Fibroblast of skin of back (primary cell): ENCODE results near the gene GPR65.
A peak's percentile ranks its signal among the peaks of the same experiment; 100 is the strongest.
"Not testable (repeated sequence)": the region's sequence is repeated elsewhere in the genome, so short reads cannot be mapped to it uniquely, and the experiment has no call there.

Experiments used
- DNase-seq: peaks from one replicate; pipeline ENCODE4 v3.0.0-alpha.2; 2013

GPR65 gene

GRCh38 chr14:88004506-88005036 is 364 bp upstream of the GPR65 start:
- no peak for DNase-seq

- DNase-seq, result peak; percentile 39
Observed at GRCh38 chr14:88005978-88006851, 1.3 kb downstream of the GPR65 start.

DNA sequence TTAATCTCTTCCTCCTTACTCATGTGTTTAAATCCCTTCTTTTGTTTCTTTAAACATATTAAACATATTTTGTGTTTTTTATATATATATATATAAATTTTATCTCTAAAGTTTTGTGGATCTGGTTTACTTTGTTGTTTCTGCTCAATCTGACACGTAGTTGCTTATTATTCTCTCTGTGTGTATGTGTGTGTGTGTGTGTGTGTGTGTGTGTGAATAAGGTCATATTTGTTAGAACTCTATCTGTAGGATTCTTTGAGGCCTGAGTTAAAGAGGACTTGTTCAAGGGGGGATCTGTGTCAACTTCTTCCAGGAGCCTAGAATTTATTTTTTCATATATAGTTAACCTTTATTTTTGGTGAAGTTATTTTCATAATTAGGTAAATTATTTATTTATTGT is 2.7 kb downstream of the GPR65 start:
- no peak for DNase-seq

GRCh38 chr14:88008039-88008742 is 3.3 kb downstream of the GPR65 start:
- DNase-seq, result no peak

DNA sequence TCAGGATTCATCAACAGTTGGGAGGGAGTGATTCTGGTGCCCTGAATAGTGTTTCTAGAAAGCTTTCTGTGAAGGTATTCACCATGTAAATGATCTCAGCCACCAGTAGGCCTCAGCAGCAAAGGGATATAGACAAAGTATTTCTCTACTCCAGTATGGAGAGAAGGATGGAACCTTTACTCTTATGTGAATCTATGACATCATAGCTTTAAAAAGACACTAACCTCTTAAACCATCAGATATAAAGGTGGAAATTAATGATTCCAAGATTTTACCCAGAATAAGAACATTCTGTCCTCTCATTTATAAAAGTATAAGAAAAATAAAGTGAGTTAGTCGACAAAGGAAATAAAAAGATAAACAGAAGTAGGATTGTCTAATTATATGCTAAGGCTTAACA is 4.6 kb downstream of the GPR65 start:
- DNase-seq, result no peak

DNA sequence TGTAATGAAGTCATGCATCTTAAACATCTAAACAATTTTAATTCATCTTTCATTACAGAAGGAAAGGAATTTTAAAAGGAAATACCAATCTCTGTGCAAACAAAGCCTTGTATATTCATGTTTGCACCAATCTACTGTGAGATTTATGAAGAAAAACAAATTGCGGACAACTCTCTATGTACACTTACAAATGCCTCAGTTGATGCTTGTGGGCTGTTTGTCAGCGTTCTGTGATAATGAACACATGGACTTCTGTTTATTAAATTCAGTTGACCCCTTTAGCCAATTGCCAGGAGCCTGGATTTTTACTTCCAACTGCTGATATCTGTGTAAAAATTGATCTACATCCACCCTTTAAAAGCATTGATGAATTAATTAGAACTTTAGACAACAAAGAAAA is 5.4 kb downstream of the GPR65 start:
- DNase-seq, result no peak

GRCh38 chr14:88012495-88012894 is 7.6 kb downstream of the GPR65 start:
- DNase-seq, result no peak

DNA sequence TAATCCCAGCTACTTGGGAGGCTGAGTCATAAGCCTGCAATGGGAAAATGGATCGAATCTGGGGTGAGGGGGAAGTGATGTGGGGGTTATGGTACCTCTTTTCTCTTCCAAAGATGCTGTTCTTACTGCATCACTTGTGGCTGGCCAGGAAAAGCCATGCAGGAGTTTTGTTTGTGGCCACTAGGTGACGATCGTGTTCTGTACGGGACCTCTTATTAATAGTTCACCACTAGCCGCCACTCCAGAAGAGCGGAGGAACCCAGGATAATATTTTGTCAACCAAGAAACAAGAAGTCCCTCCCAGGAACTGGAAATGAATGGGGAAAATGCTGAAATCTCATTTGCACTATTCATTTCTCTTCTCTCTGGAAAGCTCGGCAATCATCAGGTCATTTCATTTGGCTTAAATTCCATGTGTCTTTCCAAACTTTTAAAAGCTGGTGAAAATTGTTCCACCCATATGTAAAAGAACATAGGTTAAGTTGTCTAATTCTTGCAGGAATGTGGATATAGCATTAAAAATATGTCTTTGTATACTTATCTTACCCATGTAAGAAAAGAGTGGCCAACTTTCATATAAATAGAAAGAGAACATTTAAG is 8.9 kb downstream of the GPR65 start:
- DNase-seq, result peak; percentile 69

GRCh38 chr14:88016768-88017167 is 11.8 kb downstream of the GPR65 start:
- DNase-seq, result no peak

DNA sequence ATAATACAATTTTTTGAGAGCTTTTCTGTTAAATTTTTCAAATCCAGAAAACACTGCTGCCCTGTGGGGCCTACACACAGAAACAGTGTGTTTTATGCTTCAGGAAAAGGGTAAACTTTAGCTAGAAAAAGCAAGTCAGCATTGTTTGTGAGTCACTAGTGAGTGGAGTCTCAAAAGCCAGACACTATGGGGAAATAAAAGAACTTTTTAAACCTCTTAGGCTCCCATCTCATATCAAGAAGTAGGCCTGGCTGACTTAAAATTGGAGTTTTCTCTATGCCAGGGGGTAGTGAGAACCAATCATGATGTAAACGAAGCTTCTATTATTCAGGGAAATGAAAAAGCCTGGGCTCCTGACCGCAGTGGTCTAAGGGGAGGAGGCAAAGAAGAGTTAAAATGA is 12.6 kb downstream of the GPR65 start:
- no peak for DNase-seq

GRCh38 chr14:88023658-88024187 is 18.8 kb downstream of the GPR65 start:
- no peak for DNase-seq

DNA sequence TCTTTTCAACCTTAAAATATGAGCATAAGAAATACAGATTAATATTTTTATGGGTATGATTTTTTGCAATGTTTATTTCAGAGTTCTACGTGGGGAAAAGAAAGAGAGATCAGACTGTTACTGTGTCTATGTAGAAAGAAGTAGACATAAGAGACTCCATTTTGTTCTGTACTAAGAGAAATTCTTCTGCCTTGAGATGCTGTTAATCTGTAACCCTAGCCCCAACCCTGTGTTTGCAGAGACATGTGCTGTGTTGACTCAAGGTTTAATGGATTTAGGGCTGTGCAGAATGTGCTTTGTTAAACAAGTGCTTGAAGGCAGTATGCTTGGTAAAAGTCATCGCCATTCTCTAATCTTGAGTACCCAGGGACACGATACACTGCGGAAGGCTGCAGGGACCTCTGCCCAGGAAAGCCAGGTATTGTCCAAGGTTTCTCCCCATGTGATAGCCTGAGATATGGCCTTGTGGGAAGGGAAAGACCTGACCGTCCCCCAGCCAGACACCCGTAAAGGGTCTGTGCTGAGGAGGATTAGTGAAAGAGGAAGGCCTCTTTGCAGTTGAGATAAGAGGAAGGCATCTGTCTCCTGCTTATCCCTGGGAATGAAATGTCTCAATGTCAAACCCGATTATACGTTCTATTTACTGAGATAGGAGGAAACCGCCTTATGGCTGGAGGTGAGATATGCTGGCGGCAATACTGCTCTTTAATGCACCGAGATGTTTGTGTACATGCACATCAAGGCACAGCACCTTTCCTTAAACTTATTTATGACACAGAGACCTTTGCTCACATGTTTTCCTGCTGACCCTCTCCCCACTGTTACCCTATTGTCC is 19.5 kb downstream of the GPR65 start:
- not testable (repeated sequence) for DNase-seq

GRCh38 chr14:88025313-88025712 is 20.4 kb downstream of the GPR65 start:
- DNase-seq, result no peak

DNA sequence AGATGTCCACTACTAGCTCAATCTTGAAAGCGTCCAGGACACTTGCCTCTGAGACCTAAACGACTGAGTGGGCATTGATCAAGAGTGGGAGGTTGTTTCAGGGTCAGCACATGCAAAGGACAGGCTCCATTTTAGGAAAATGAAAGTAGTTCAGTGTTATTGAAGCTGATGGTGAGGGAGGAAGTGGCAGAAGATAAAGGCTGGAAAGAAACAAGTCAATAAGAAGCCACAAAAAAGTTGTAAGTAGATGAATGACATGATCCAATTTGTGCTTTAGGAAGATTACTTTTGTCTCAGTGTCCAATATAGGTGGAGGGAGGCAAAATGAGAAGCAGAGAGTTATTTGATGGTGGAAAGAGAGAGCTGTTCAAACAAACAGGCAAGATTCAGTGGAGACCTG is 22.0 kb downstream of the GPR65 start:
- DNase-seq, result no peak

DNA sequence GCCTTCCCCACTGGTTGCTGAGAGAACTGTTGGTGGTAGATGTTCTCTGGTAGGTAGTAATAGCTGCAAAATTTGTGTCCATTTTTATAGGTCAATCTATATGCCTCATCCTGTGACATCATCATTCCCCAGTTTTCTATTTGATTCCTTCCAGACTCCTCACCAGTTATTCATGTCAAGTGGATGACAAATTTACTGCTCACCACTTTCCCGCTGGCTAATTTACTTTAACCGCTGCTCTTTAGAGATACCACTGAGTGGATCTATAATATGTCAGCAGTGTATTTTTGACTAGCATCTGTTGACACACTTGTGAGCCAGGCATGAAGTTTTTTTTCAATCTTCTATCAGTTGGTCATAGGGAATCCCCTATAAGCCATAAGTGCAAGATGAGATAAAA is 24.6 kb downstream of the GPR65 start:
- DNase-seq, result no peak

- no peak for DNase-seq
Observed at GRCh38 chr14:88030079-88030478, 25.1 kb downstream of the GPR65 start.

GRCh38 chr14:88030892-88031291 is 26.0 kb downstream of the GPR65 start:
- no peak for DNase-seq

DNA sequence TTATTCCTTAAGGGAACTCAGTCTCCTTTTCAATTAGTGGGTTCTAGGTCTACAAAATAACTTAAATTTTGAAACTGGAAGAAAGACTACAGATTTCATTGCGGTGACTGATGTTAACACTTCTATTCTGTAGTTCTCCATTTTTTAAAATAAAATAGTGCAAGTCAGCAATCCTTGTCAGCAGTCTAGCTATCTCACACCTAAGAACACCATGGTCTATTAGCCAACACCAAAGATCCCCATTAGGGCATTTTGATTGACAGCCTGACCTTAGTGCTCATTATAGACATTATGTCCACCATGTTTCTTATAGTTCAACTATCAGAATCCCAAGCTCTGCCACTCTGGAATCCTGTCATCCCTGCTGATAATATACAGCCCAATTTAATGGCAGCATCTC is 27.4 kb downstream of the GPR65 start:
- no peak for DNase-seq

DNA sequence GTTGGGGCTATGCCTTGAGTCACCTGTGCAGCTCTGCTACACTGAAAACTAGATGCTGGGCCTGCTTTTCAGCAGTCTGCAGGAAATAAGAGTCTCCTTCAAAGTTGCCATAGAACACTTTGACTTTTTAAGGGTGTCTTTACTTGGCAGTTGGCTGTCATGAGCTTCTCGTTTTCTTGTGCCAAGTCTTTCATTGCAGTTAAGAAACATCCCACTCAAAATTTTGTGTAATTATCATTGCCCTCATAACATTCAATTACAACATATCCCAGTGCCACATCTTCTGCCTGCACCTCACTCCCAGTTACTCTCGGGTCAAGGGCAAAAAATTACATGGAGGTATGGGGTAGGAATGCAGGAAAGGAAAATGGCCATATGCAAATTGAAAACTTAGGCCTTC is 29.1 kb downstream of the GPR65 start:
- DNase-seq, result no peak

DNA sequence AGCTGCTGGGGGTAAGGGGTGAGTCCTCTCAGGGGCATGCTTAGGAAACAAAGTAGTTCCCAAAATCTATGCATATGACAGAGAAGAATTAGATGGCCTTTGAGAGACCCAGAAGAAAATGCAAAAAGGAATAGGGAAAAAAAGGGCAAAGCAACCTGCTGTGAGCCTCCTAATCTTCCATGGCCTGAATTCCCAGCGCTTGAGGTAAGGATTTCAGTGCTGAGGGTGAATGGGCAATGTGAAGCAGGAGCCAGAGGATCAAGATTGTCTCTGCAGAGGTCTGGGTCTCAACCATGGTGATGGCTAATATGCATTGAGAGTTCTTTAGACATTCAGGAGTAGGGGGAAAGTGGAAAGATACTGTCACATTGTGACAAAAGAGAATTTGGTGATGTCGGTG is 31.5 kb downstream of the GPR65 start:
- DNase-seq, result no peak

DNA sequence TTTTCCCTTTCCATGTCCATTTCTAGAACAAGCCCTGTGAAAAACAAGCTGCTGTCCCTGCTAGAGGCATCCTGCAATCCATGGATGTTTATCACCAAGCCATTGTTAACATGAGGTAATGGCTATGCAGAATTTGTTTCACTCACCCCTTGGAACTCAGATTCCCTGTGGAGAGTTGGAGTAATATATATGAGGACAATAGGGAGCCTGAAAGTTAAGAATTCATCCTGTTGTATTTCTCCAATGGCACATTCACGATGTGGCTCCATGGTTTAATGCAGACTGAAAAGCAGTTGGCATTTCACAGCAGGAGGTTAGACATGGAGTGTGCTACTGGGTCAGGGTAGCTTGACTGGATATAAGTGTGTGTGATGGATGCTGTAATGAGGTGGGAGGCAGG is 32.4 kb downstream of the GPR65 start:
- no peak for DNase-seq

- DNase-seq, result no peak
Observed at GRCh38 chr14:88039197-88039596, 34.3 kb downstream of the GPR65 start.
